ENCODE measurements around the gene PRKAG2.

DNA sequence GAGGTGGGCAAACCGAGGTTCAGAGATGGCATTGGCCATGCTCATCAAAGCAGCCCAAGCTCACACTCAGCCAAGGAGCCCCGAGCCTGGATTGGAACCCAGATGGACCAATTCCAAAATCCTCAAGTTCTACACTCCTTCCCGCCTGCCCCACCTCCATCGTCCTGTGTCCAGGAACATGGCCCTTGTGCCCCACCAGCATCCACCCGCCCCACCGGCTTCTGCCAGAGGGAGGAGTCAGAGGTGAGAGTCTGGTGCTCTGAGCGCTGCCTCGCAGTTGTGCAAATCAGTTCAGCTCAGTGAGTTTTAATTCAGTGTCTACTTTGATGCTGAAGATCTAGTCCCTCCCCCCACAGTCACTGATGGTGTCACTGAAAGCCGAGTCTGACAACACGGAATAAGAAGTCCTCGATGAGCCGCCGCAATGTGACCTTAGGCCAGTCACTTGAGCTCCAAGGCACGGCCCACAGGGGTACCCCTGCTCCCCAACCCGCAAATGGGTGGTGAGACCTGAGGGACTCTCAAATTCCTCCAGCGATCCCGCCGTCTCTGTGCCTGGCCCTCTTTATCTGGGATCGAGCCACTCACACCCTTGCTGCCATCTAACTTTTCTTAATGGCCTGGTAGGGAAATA lies 26.3 kb downstream of the PRKAG2 start:
- TF ChIP-seq, protein P1, sequence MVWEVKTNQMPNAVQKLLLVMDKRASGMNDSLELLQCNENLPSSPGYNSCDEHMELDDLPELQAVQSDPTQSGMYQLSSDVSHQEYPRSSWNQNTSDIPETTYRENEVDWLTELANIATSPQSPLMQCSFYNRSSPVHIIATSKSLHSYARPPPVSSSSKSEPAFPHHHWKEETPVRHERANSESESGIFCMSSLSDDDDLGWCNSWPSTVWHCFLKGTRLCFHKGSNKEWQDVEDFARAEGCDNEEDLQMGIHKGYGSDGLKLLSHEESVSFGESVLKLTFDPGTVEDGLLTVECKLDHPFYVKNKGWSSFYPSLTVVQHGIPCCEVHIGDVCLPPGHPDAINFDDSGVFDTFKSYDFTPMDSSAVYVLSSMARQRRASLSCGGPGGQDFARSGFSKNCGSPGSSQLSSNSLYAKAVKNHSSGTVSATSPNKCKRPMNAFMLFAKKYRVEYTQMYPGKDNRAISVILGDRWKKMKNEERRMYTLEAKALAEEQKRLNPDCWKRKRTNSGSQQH (CRISPR knock-in tag; IDR thresholded peaks at IDR 0.05; ENCODE audit: low read depth), result no peak
- TF ChIP-seq ZSCAN29 (CRISPR knock-in tag; conservative IDR thresholded peaks at IDR 0.05), result no peak
